ENCODE data around the gene ADGRG1.

DNA sequence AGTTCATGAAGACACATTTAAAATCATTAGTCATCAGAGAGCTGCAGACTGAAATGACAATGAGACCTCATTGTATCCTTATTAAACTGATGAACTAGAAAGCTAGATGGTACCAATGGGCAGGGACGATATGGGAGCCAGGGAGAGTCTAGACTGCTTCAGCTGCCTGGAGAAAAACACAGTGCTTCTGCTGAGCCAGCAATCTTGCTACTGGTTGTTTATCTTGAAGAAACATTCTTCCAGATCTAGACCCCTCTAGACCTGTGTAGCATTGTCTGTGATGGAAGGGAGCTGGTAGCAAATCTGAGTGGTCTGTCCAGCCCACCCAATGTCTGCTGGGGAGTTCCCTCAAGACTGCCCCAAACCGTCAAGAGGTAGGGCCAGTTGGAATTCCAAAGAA, 64.2 kb downstream of the ADGRG1 start:
- TF ChIP-seq YY1 (tag by site-specific recombination; IDR thresholded peaks at IDR 0.05): no peak
- no peak for TF ChIP-seq ZNF24 (tag by site-specific recombination; IDR thresholded peaks at IDR 0.05)
